GM12892 (cell line): ENCODE data around the gene GPR37.

ENCODE experiments used
- POLR2A ChIP-seq: IDR thresholded peaks from 2 replicates; pipeline ENCODE4 v1.6.1; 2011; ENCODE audit warnings: low read depth, low read length, control low read depth
- POLR2AphosphoS5 ChIP-seq: IDR thresholded peaks from 2 replicates; pipeline ENCODE4 v1.6.1; 2011; ENCODE audit warnings: low read depth, low read length, control low read depth

DNA sequence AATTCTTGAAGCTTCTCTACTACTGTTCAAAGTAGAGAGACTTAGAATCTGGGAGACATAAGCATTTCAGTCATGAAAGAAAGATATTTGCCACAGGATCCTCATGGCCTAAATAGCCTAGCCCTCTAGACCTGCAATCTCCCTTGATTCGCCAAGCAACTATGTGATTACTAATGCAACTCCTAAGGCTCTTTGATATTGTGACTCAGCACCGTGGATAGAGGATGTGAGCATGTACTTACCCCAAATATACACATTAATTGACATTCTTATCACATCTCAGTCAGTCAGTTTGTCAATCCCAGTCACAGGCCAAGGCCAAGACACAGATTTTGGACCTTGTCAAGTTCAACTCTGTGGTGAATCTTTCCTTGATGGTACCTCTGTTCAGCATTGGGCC lies 42.6 kb downstream of the GPR37 start:
- no peak for TF ChIP-seq POLR2A
- TF ChIP-seq POLR2AphosphoS5 = no peak
